ENCODE data around the gene BIN2.

GRCh38 chr12:51264297-51264696 is 59.7 kb downstream of the BIN2 start:
- TF ChIP-seq, protein P1, sequence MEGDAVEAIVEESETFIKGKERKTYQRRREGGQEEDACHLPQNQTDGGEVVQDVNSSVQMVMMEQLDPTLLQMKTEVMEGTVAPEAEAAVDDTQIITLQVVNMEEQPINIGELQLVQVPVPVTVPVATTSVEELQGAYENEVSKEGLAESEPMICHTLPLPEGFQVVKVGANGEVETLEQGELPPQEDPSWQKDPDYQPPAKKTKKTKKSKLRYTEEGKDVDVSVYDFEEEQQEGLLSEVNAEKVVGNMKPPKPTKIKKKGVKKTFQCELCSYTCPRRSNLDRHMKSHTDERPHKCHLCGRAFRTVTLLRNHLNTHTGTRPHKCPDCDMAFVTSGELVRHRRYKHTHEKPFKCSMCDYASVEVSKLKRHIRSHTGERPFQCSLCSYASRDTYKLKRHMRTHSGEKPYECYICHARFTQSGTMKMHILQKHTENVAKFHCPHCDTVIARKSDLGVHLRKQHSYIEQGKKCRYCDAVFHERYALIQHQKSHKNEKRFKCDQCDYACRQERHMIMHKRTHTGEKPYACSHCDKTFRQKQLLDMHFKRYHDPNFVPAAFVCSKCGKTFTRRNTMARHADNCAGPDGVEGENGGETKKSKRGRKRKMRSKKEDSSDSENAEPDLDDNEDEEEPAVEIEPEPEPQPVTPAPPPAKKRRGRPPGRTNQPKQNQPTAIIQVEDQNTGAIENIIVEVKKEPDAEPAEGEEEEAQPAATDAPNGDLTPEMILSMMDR (conservative IDR thresholded peaks at IDR 0.05 in 1 of 2, IDR thresholded peaks at IDR 0.05 in 1 of 2; ENCODE audit: low read depth in 1 of 2, low read length in 2 of 2), result no peak
- no peak for TF ChIP-seq EZH2 (IDR thresholded peaks at IDR 0.05; ENCODE audit: low read length, missing control alignments)
